ENCODE results near the gene S100PBP.

DNA sequence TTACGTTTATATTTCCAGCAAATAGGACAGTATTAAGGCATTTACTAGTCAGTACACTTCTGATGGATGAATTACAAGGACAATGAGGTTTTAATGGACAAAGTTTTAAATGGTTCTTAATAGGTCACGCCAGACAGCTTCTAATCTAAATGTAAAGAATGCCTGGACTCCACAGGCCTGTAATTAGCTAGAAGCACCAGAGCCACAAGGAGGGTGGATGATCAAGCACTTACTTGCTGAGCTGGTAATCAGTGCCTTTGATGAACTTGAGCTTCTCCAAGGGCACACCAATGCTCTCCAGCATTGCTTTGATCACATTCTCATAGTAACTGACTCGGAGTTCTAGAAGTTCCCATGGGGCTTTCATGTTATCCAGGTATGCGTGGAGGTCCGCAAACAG, 7.1 kb upstream of the S100PBP start:
- TF ChIP-seq, protein P1, sequence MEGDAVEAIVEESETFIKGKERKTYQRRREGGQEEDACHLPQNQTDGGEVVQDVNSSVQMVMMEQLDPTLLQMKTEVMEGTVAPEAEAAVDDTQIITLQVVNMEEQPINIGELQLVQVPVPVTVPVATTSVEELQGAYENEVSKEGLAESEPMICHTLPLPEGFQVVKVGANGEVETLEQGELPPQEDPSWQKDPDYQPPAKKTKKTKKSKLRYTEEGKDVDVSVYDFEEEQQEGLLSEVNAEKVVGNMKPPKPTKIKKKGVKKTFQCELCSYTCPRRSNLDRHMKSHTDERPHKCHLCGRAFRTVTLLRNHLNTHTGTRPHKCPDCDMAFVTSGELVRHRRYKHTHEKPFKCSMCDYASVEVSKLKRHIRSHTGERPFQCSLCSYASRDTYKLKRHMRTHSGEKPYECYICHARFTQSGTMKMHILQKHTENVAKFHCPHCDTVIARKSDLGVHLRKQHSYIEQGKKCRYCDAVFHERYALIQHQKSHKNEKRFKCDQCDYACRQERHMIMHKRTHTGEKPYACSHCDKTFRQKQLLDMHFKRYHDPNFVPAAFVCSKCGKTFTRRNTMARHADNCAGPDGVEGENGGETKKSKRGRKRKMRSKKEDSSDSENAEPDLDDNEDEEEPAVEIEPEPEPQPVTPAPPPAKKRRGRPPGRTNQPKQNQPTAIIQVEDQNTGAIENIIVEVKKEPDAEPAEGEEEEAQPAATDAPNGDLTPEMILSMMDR (IDR thresholded peaks at IDR 0.05) = no peak
- TF ChIP-seq POLR2A (IDR thresholded peaks at IDR 0.05) = no peak

Measured in Peyer's patch (tissue), 4 donors.